SK-N-SH (cell line): Measurements from ENCODE around the gene PDIA5. TPM values are rescaled to one million over a fixed set of nuclear protein-coding genes. Genes with fewer than 3 reads are reported as not detected.

Source experiments
- CTCF ChIA-PET: fragments of 300-600, 350-600 bp; formaldehyde crosslinking; extraction: SDS; loops from one replicate; lab custom pipeline; 2021; lab: Yijun Ruan, JAX
- POLR2A ChIA-PET: fragments of 350-600 bp; sonication (Branson Sonifier 250); formaldehyde crosslinking; extraction: SDS; loops from one replicate; lab custom pipeline; 2020; ENCODE audit warnings: antibody characterized with exemption, inconsistent platforms; lab: Yijun Ruan, JAX
- DNase-seq: peaks from one replicate; pipeline ENCODE4 v3.0.0; 2012
- H2AFZ ChIP-seq: fragments of 200-600 bp; sonication (generic); 2 replicates; pipeline ENCODE4 v1.8.1; 2016; ENCODE audit warnings: antibody characterized with exemption, mild to moderate bottlenecking, low read depth
- H3F3A ChIP-seq: fragments of 200-600 bp; sonication (generic); replicated peaks from 2 replicates; pipeline ENCODE3; 2016; ENCODE audit warnings: antibody characterized with exemption, mild to moderate bottlenecking; ENCODE audit not compliant: insufficient read depth
- H3K27ac ChIP-seq, 2 experiments: fragments of 200-500 bp in 1 of 2; fragments of 200-600 bp in 1 of 2; sonication (Bioruptor generic) in 1 of 2; sonication (generic), shearing (Covaris generic) in 1 of 2; 2 replicates each; pipeline versions ENCODE4 v1.5.1 to v1.6.1; 2014 to 2016; ENCODE audit warnings: low read depth in 2 of 2, inconsistent platforms in 1 of 2, low read length in 1 of 2, mild to moderate bottlenecking in 1 of 2, mixed read lengths in 1 of 2
- H3K27me3 ChIP-seq: fragments of 200-600 bp; sonication (generic), shearing (Covaris generic); 2 replicates; pipeline ENCODE4 v1.6.1; 2016; ENCODE audit warnings: mixed run types; ENCODE audit not compliant: insufficient read depth
- H3K36me3 ChIP-seq, 2 experiments: fragments of 200-500 bp in 1 of 2; fragments of 200-600 bp in 1 of 2; sonication (Bioruptor generic) in 1 of 2; sonication (generic) in 1 of 2; replicated peaks in 1 of 2; 2 replicates each; pipeline versions ENCODE3 to v1.5.1; 2014 to 2016; ENCODE audit warnings: low read length in 1 of 2, mild to moderate bottlenecking in 1 of 2; ENCODE audit not compliant: insufficient read depth in 2 of 2, control insufficient read depth in 1 of 2
- H3K4me1 ChIP-seq, 2 experiments: fragments of 200-500 bp in 1 of 2; fragments of 200-600 bp in 1 of 2; sonication (Bioruptor generic) in 1 of 2; sonication (generic), shearing (Covaris generic) in 1 of 2; 2 replicates each; pipeline versions ENCODE4 v1.5.1 to v1.6.1; 2014 to 2016; ENCODE audit warnings: low read depth in 1 of 2, low read length in 1 of 2, mixed run types in 1 of 2; ENCODE audit not compliant: insufficient read depth in 2 of 2, control insufficient read depth in 1 of 2
- H3K4me2 ChIP-seq: fragments of 200-600 bp; sonication (generic), shearing (Covaris generic); 2 replicates; pipeline ENCODE4 v1.6.1; 2017; ENCODE audit warnings: mixed run types
- H3K4me3 ChIP-seq, 2 experiments: fragments of 200-500 bp in 1 of 2; fragments of 200-600 bp in 1 of 2; sonication (Bioruptor generic) in 1 of 2; sonication (generic), shearing (Covaris generic) in 1 of 2; 2 replicates each; pipeline versions ENCODE4 v1.5.1 to v1.8.1; 2014 to 2016; ENCODE audit warnings: low read depth in 2 of 2, inconsistent platforms in 1 of 2, low read length in 1 of 2, mild to moderate bottlenecking in 1 of 2, mixed read lengths in 1 of 2, moderate library complexity in 1 of 2
- H3K79me2 ChIP-seq: fragments of 200-600 bp; sonication (generic); 2 replicates; pipeline ENCODE4 v1.8.1; 2017; ENCODE audit warnings: mild to moderate bottlenecking; ENCODE audit not compliant: insufficient read depth
- H3K9ac ChIP-seq: fragments of 200-600 bp; sonication (generic); 2 replicates; pipeline ENCODE4 v1.6.1; 2017; ENCODE audit warnings: mixed run types
- H3K9me2 ChIP-seq: fragments of 200-600 bp; sonication (generic); 2 replicates; pipeline ENCODE4 v1.6.1; 2017; ENCODE audit warnings: mixed run types
- H3K9me3 ChIP-seq: fragments of 200-600 bp; sonication (generic); 2 replicates; pipeline ENCODE4 v1.6.1; 2017; ENCODE audit warnings: mixed run types, mild to moderate bottlenecking, moderate library complexity
- H4K20me1 ChIP-seq: fragments of 200-600 bp; sonication (generic); 2 replicates; pipeline ENCODE4 v1.6.1; 2017; ENCODE audit warnings: mild to moderate bottlenecking, mixed run types; ENCODE audit not compliant: insufficient read depth
- CTCF ChIP-seq: fragments of 200-600 bp; sonication (generic); IDR thresholded peaks from 2 replicates; pipeline ENCODE4 v1.6.1; 2017; ENCODE audit warnings: antibody characterized with exemption, mild to moderate bottlenecking, moderate library complexity
- EZH2phosphoT487 ChIP-seq: fragments of 200-600 bp; sonication (generic); IDR thresholded peaks from 2 replicates; pipeline ENCODE4 v1.6.1; 2017; ENCODE audit warnings: low read depth, mixed run types, mild to moderate bottlenecking, antibody characterized with exemption, moderate library complexity, borderline replicate concordance
- FOSL2 ChIP-seq: IDR thresholded peaks from 2 replicates; pipeline ENCODE4 v1.4.0; 2012; ENCODE audit warnings: low read depth, mild to moderate bottlenecking, moderate library complexity, borderline replicate concordance
- FOXJ3 ChIP-seq: sonication (generic); formaldehyde crosslinking; IDR thresholded peaks from 2 replicates; pipeline ENCODE4 v1.5.1; 2020; ENCODE audit warnings: mild to moderate bottlenecking, missing genetic modification reagents
- FOXM1 ChIP-seq: IDR thresholded peaks from 2 replicates; pipeline ENCODE4 v1.4.0; 2012; ENCODE audit warnings: low read depth, mild to moderate bottlenecking
- GABPA ChIP-seq: IDR thresholded peaks from 2 replicates; pipeline ENCODE4 v1.4.0; 2012; ENCODE audit warnings: low read depth, mild to moderate bottlenecking
- IRF3 ChIP-seq: fragments of 150-350 bp; IDR thresholded peaks from 2 replicates; pipeline ENCODE4 v1.6.1; 2016; ENCODE audit warnings: mild to moderate bottlenecking, low read depth, low read length
- PBX3 ChIP-seq: IDR thresholded peaks from 2 replicates; pipeline ENCODE4; 2012
- POLR2AphosphoS5 ChIP-seq: IDR thresholded peaks from 2 replicates; pipeline ENCODE4 v1.6.1; 2012; ENCODE audit warnings: low read depth, low read length
- RCOR1 ChIP-seq: fragments of 150-350 bp; IDR thresholded peaks from 2 replicates; pipeline ENCODE4 v1.6.1; 2017; ENCODE audit warnings: antibody characterized with exemption, low read length
- RFX5 ChIP-seq: IDR thresholded peaks from 2 replicates; pipeline ENCODE4 v1.6.1; 2012; ENCODE audit warnings: mild to moderate bottlenecking, improper control_type of control experiment, low read length
- RXRA ChIP-seq: IDR thresholded peaks from 2 replicates; pipeline ENCODE4 v1.4.0; 2012; ENCODE audit warnings: low read depth, mild to moderate bottlenecking, borderline replicate concordance
- SIN3A ChIP-seq: IDR thresholded peaks from 2 replicates; pipeline ENCODE4 v1.6.1; 2012; ENCODE audit warnings: low read depth, mild to moderate bottlenecking, low read length, moderate library complexity, borderline replicate concordance
- SMC3 ChIP-seq: IDR thresholded peaks from 2 replicates; pipeline ENCODE4 v1.6.1; 2012; ENCODE audit warnings: low read depth, low read length, improper control_type of control experiment
- TAF1 ChIP-seq: IDR thresholded peaks from 2 replicates; pipeline ENCODE4 v1.6.1; 2012; ENCODE audit warnings: low read depth, mild to moderate bottlenecking, low read length, moderate library complexity, borderline replicate concordance
- TCF12 ChIP-seq: IDR thresholded peaks from 2 replicates; pipeline ENCODE4 v1.4.0; 2012
- ZBTB33 ChIP-seq: IDR thresholded peaks from 2 replicates; pipeline ENCODE4 v1.4.0; 2012; ENCODE audit warnings: low read depth, borderline replicate concordance
- WGBS: methylation state at CpG from one replicate; pipeline ENCODE4 v1.1.6; 2017; ENCODE audit warnings: low lambda C conversion rate; 5-methylcytosine and 5-hydroxymethylcytosine counted together
- polyA plus RNA-seq, 3 experiments: library from polyadenylated mRNA; depleted of rRNA; stranded (reverse); fragments of >200 nt; gene quantifications; 2 replicates each; pipeline ENCODE4 v1.2.3, GENCODE V29; 2012
- TF ChIP-seq, protein P1 (sequence below): IDR thresholded peaks from 2 replicates; pipeline ENCODE4 v1.4.0; 2012; ENCODE audit warnings: low read depth

Gene PDIA5
- polyA plus RNA-seq, 1 of the 3 experiments (the other 2 are of a cell fraction): 28.6 TPM

DNA sequence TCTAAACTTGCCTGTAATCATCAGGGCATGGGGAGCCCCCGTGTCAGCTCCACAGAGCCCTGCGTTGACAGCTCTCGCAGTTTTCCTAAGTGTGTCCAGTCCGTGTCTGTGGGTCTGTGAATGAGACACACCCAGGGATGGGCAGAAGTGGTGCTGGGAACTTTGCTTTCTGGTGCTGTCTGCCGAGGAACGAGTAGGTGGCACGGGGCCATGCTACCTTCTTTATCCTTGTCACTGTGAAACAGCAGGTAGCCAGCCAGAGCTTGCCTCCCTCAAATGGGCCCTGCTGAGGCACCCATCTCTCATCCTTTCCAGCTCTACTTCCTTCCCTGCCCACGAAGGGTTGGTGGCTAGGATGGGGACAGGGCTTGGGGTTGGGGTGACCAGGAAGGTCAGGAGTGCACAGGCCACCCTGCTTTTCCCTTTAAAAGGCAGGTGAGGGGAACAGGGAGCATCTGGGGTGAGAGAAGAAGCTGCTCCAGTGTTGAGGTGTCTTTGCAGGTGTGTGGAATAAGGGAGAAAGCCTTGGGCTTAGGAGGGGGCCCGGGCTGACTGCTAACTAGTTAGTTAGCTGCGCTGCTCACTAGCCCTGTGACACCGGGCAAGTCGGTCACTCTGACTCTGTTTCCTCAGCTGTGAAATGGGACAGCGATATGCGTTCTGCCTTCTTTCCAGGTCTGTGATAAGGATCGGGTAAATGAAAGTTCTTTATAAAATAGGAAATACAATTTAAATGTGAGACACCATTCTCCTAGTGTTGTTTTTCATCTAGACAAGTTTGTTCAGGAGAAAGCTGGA, 27.9 kb downstream of the PDIA5 start:
- Histone ChIP-seq H3K79me2 (peaks cover 33% of the 10 kb centered on the region), H4K20me1 (peaks cover 34% of the 10 kb centered on the region; the same call in 1 of the 2 replicates), H3F3A (no peaks in the 10 kb centered on the region), H3K9ac (no peak overlapping the region), H3K27ac (no peak overlapping the region), H3K9me3 (no peaks in the 10 kb centered on the region), H3K9me2 (no peaks in the 10 kb centered on the region), H3K4me3 (no peak overlapping the region), H3K36me3 (peaks cover 0 to 21% of the 10 kb centered on the region in 2 experiments), H2AFZ (no peak overlapping the region), H3K27me3 (no peaks in the 10 kb centered on the region), H3K4me2 (no peak overlapping the region), H3K4me1 (peaks cover 4 to 59% of the 10 kb centered on the region in 2 experiments; a peak in 1 of 4 replicates)
- ChIA-PET POLR2A (no interaction called here), CTCF (interaction anchor here (0.8 to 1.2 kb wide), 3 partner anchors 9 to 152 kb away, joined by 3 to 4 read pairs (median 3); no protein-coding TSS in a partner anchor)
- WGBS: 94% methylated on average over 11 of the region's 15 CpGs
- no peak for DNase-seq
- TF ChIP-seq GABPA (no peak), TCF12 (no peak), RFX5 (no peak), RXRA (no peak), TAF1 (no peak), SIN3A (no peak), SMC3 (no peak), FOXM1 (no peak), ZBTB33 (no peak)
- TF ChIP-seq, protein P1, sequence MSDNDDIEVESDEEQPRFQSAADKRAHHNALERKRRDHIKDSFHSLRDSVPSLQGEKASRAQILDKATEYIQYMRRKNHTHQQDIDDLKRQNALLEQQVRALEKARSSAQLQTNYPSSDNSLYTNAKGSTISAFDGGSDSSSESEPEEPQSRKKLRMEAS: no peak

DNA sequence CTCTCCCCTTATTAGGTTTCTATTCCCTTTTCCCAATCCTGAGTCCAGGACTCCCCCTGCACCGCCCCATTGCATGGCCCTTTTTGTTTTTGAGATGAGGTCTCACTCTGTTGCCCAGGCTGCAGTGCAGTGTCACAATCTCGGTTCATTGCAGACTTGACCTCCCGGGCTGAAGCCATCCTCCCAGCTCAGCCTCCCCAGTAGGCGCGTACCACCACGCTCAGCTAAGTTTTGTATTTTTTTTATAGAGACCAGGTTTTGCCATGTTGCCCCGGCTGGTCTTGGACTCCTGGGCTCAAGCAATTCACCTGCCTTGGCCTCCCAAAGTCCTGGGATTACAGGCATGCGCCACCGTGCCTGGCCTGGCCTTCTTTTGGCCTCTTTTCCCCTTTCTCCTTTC, 29.3 kb downstream of the PDIA5 start:
- no peaks in the 10 kb centered on the region for H3K27me3 ChIP-seq
- H3F3A ChIP-seq: no peaks in the 10 kb centered on the region
- no peaks in the 10 kb centered on the region for H3K9me2 ChIP-seq
- no peak overlapping the region for H3K4me2 ChIP-seq
- H2AFZ ChIP-seq: no peak overlapping the region
- H3K27ac ChIP-seq: peak overlapping the region in 1 of 2 experiments; percentile 23; a peak in 2 of 4 replicates
- POLR2A ChIA-PET: no interaction called here
- no peak overlapping the region for H3K9ac ChIP-seq
- no peak for DNase-seq
- H4K20me1 ChIP-seq: peaks cover 28% of the 10 kb centered on the region; the same call in 1 of the 2 replicates
- no peaks in the 10 kb centered on the region for H3K9me3 ChIP-seq
- peaks cover 0 to 21% of the 10 kb centered on the region in 2 experiments for H3K36me3 ChIP-seq
- 98% methylated on average over 9 of the region's 9 CpGs for WGBS
- CTCF ChIA-PET: interaction anchor here (0.6 to 1.1 kb wide), 2 partner anchors 20 to 468 kb away, joined by 3 to 6 read pairs; no protein-coding TSS in a partner anchor
- peaks cover 24% of the 10 kb centered on the region for H3K79me2 ChIP-seq
- no peak overlapping the region for H3K4me3 ChIP-seq
- H3K4me1 ChIP-seq: peaks cover 4 to 59% of the 10 kb centered on the region in 2 experiments; a peak in 1 of 4 replicates
- TF ChIP-seq FOSL2 (no peak), SMC3 (no peak), FOXJ3 (CRISPR knock-in tag) (no peak), TAF1 (no peak), POLR2AphosphoS5 (no peak), RCOR1 (no peak), PBX3 (no peak), CTCF (no peak), IRF3 (no peak), RXRA (no peak), EZH2phosphoT487 (no peak), GABPA (no peak)
